ENCODE measurements around the gene POLR1G.
A peak's percentile ranks its signal among the peaks of the same experiment; 100 is the strongest.

DNA sequence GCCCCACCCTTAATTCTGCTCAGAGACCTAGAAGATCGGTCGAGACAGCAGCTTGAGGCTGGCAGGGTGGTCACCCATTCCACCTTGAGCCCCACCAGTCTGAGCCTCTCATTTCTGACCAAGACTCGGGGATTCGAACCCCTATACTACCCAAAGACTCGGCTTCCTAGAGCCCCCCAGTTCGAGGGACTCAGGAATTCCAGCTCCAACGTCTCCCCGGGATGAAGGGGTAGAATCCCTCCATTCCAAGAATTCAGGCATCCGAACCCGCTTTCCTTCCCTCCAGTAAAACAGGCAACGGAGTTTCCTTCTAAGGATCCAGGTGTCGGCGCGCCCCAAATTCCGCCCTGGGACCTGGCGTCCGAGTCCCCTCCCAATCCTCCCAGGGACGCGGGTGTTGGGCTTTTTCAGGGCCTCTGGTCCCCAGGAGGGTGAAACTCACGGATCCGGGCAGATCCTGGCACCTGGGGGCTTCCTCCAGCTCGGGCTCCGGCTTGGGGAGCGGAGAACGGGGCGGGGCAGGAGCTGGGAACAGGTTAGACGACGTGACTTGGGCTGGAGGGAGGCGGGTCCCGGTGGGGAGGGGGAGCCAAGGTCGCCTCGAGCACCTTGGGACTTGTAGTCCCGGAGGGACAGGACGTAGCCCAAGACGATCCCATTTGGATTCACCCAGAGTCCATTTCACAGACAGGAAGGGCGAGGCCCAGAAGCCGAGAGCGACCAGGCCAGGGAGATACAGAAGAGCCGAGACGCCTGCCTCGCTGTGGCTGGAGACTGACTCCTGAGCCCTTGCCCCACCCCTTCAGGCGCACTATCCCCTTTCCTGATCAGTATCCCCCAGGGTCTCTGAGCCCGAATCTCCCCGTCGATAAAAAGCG lies 1.6 kb upstream of the POLR1G start, which contains the start of gene PPP1R13L:
- TF ChIP-seq POLR2A (IDR thresholded peaks at IDR 0.05) = peak; percentile 46 to 77
- TF ChIP-seq, protein P1, sequence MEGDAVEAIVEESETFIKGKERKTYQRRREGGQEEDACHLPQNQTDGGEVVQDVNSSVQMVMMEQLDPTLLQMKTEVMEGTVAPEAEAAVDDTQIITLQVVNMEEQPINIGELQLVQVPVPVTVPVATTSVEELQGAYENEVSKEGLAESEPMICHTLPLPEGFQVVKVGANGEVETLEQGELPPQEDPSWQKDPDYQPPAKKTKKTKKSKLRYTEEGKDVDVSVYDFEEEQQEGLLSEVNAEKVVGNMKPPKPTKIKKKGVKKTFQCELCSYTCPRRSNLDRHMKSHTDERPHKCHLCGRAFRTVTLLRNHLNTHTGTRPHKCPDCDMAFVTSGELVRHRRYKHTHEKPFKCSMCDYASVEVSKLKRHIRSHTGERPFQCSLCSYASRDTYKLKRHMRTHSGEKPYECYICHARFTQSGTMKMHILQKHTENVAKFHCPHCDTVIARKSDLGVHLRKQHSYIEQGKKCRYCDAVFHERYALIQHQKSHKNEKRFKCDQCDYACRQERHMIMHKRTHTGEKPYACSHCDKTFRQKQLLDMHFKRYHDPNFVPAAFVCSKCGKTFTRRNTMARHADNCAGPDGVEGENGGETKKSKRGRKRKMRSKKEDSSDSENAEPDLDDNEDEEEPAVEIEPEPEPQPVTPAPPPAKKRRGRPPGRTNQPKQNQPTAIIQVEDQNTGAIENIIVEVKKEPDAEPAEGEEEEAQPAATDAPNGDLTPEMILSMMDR (IDR thresholded peaks at IDR 0.05) = peak in 1 of 6 experiments; percentile 1

Measured in Peyer's patch (tissue), 4 donors.